Sigmoid colon (tissue), 7 donors: ENCODE results near the gene ALG8. TPM values are rescaled to one million over a fixed set of nuclear protein-coding genes. Genes with fewer than 3 reads are reported as not detected.
A peak's percentile ranks its signal among the peaks of the same experiment; 100 is the strongest.

Experiments
- DNase-seq: peaks from one replicate; pipeline ENCODE4 v3.0.0-alpha.2; 2019
- H3K27ac ChIP-seq, 4 donors: fragments of 200-600 bp; sonication (generic); one replicate each; pipeline ENCODE4 v1.5.1; 2016 to 2019; ENCODE audit warnings: mild to moderate bottlenecking in 1 of 4
- H3K27me3 ChIP-seq, 3 donors: fragments of 200-600 bp; sonication (generic); one replicate each; pipeline ENCODE4 v1.5.1; 2019; ENCODE audit warnings: mild to moderate bottlenecking in 1 of 3
- H3K36me3 ChIP-seq, 4 donors: fragments of 200-600 bp; sonication (generic); one replicate each; pipeline ENCODE4 v1.5.1; 2016 to 2019
- H3K4me1 ChIP-seq, 4 donors: fragments of 200-600 bp; sonication (generic); one replicate each; pipeline ENCODE4 v1.5.1; 2017 to 2019
- H3K4me3 ChIP-seq, 4 donors: fragments of 200-600 bp; sonication (generic); one replicate each; pipeline ENCODE4 v1.5.1; 2017 to 2019; ENCODE audit warnings: mild to moderate bottlenecking in 2 of 4, moderate library complexity in 1 of 4
- H3K9me3 ChIP-seq, 4 donors: fragments of 200-600 bp in 3 of 4; sonication (generic) in 3 of 4; one replicate each; pipeline versions ENCODE4 v1.5.1 to v1.6.1; 2013 to 2019
- EP300 ChIP-seq, 4 donors: sonication (generic); formaldehyde crosslinking; IDR thresholded peaks; one replicate each; pipeline ENCODE4 v1.6.1; 2017; ENCODE audit warnings: antibody characterized with exemption in 4 of 4
- POLR2A ChIP-seq, 2 donors: fragments of 450-650 bp; IDR thresholded peaks; one replicate each; pipeline ENCODE4 v1.6.1; 2016; ENCODE audit warnings: antibody characterized with exemption in 2 of 2, mild to moderate bottlenecking in 2 of 2, moderate library complexity in 2 of 2
- POLR2AphosphoS5 ChIP-seq, 4 donors: sonication (generic); formaldehyde crosslinking; IDR thresholded peaks; one replicate each; pipeline ENCODE4 v1.6.1; 2017; ENCODE audit warnings: antibody characterized with exemption in 4 of 4
- WGBS, 2 donors: extraction: QIAGEN DNeasy Blood & Tissue Kit; methylation state at CpG; one replicate each; pipeline ENCODE4 v1.1.7; 2013; 5-methylcytosine and 5-hydroxymethylcytosine counted together
- intact Hi-C: fragments of 100-400 bp; cut with DNase I; formaldehyde crosslinking; loops from one replicate; pipeline ENCODE4 v1.15.1; 2023
- polyA plus RNA-seq, 3 donors: library from polyadenylated mRNA; stranded (reverse); fragments of 200-250 nt; gene quantifications; one replicate each; pipeline ENCODE4 v1.2.3, GENCODE V29; 2013
- total RNA-seq, 4 donors: library from RNA; depleted of rRNA; stranded (reverse); fragments of >200 nt; gene quantifications; one replicate each; pipeline ENCODE4 v1.1.0, GENCODE V29; 2016
- TF ChIP-seq, protein P1 (sequence below), 4 experiments: fragments of 450-650 bp in 3 of 4; fragments of 200-600 bp in 1 of 4; IDR thresholded peaks; one replicate each; pipeline ENCODE4 v1.5.1; 2016 to 2019; ENCODE audit warnings: antibody characterized with exemption in 4 of 4, mild to moderate bottlenecking in 3 of 4, moderate library complexity in 2 of 4
- donor health status: healthy with polysubstance abuse.
- donor health status: Bipolar disorder and iron deficiency.
- donor health status: healthy.

The ALG8 gene
- total and polyA plus RNA-seq, 7 donors = 13.2 to 26.4 (median 22.4) TPM

DNA sequence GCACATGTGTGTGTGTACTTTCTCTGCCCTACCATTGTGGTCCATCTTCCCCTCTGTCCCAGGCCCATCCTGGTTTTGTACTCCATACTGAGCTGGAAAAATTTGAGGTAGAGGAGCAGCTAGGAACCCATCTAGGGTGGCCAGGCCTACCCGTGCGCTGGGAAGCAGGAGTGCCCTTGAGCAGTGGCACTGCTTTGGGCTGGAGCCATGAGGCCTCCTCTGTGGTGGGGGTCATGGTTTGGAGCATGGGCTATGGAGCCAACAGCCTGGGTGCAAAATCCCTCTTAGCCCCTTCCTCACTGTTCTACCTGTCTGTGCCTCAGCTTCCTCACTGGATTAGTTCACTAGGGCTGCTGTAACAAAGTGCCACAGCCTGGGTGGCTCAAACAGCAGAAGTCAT lies 21.9 kb upstream of the ALG8 start:
- peaks cover 0 to 73% (median 59%) of the 10 kb centered on the region in 4 donors for H3K4me1 ChIP-seq
- TF ChIP-seq POLR2A (IDR thresholded peaks at IDR 0.05) = no peak
- no peak for TF ChIP-seq POLR2AphosphoS5 (IDR thresholded peaks at IDR 0.05)
- TF ChIP-seq, protein P1, sequence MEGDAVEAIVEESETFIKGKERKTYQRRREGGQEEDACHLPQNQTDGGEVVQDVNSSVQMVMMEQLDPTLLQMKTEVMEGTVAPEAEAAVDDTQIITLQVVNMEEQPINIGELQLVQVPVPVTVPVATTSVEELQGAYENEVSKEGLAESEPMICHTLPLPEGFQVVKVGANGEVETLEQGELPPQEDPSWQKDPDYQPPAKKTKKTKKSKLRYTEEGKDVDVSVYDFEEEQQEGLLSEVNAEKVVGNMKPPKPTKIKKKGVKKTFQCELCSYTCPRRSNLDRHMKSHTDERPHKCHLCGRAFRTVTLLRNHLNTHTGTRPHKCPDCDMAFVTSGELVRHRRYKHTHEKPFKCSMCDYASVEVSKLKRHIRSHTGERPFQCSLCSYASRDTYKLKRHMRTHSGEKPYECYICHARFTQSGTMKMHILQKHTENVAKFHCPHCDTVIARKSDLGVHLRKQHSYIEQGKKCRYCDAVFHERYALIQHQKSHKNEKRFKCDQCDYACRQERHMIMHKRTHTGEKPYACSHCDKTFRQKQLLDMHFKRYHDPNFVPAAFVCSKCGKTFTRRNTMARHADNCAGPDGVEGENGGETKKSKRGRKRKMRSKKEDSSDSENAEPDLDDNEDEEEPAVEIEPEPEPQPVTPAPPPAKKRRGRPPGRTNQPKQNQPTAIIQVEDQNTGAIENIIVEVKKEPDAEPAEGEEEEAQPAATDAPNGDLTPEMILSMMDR (IDR thresholded peaks at IDR 0.05) = no peak
- no peak for TF ChIP-seq EP300 (IDR thresholded peaks at IDR 0.05)

DNA sequence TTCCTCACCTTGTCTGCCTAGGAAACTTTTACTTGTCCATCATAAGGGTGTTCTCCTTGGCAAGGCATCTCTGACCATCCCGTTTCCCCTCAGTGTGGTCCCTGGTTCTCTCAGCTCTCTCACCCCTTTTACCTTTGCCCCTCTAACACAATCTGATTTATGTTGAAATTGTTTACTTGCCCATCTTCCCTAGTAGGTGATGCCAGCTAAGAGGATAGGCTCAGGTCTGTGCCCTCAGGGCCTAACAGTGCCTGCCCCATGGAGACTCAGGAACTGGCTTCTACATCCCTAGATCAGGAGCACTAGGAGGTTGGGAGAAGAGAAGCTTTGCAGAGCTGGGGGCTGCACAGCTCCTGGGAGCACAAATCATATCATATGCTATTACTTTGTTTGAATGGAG lies 21.1 kb upstream of the ALG8 start:
- Histone ChIP-seq H3K27me3 (no peaks in the 10 kb centered on the region), H3K4me1 (peaks cover 0 to 68% (median 53%) of the 10 kb centered on the region in 4 donors), H3K27ac (peak overlapping the region in 1 of 4 donors; percentile 75), H3K4me3 (no peak overlapping the region), H3K9me3 (no peaks in the 10 kb centered on the region), H3K36me3 (no peaks in the 10 kb centered on the region)
- no peak for DNase-seq
- intact Hi-C loops = loop anchor here (10.0 kb wide), 1 partner anchor 154 kb away; no protein-coding TSS in a partner anchor
- TF ChIP-seq EP300 (IDR thresholded peaks at IDR 0.05) = no peak
- TF ChIP-seq POLR2A (IDR thresholded peaks at IDR 0.05) = no peak
- no peak for TF ChIP-seq POLR2AphosphoS5 (IDR thresholded peaks at IDR 0.05)
- 92 to 95% methylated on average over 1 of the region's 1 CpG for WGBS, 2 donors

More for the DNA sequence above, 21.9 kb upstream of the ALG8 start:
- Histone ChIP-seq H3K36me3 (no peaks in the 10 kb centered on the region), H3K27me3 (no peaks in the 10 kb centered on the region), H3K4me3 (no peak overlapping the region), H3K27ac (peak overlapping the region; percentile 1 to 75 (median 38)), H3K9me3 (no peaks in the 10 kb centered on the region)
- intact Hi-C loops = loop anchor here (10.0 kb wide), 1 partner anchor 153 kb away; no protein-coding TSS in a partner anchor
- no peak for DNase-seq
- 76 to 96% methylated on average over 2 of the region's 2 CpGs for WGBS, 2 donors

- no peak overlapping the region for H3K4me3 ChIP-seq
- intact Hi-C loops = no loop called here
- H3K27me3 ChIP-seq = no peaks in the 10 kb centered on the region
- peak overlapping the region; percentile 22 to 75 (median 44) for H3K27ac ChIP-seq
- WGBS, 2 donors = 66 to 80% methylated on average over 6 of the region's 6 CpGs
- peaks cover 0 to 63% (median 49%) of the 10 kb centered on the region in 4 donors for H3K4me1 ChIP-seq
- DNase-seq = peak; percentile 82
- H3K9me3 ChIP-seq = no peaks in the 10 kb centered on the region
- TF ChIP-seq, protein P1 (IDR thresholded peaks at IDR 0.05) = no peak
- no peak for TF ChIP-seq EP300 (IDR thresholded peaks at IDR 0.05)
- peak in 2 of 4 donors; percentile 35 to 40 for TF ChIP-seq POLR2AphosphoS5 (IDR thresholded peaks at IDR 0.05)
- TF ChIP-seq POLR2A (IDR thresholded peaks at IDR 0.05) = no peak
- H3K36me3 ChIP-seq = no peaks in the 10 kb centered on the region
Observed at GRCh38 chr11:78158987-78159652, 19.7 kb upstream of the ALG8 start.

- intact Hi-C loops = no loop called here
- TF ChIP-seq POLR2AphosphoS5 (IDR thresholded peaks at IDR 0.05) (no peak), EP300 (IDR thresholded peaks at IDR 0.05) (no peak), POLR2A (IDR thresholded peaks at IDR 0.05) (no peak)
- TF ChIP-seq, protein P1 (IDR thresholded peaks at IDR 0.05) = no peak
Observed at GRCh38 chr11:78156127-78156844, 16.9 kb upstream of the ALG8 start.

GRCh38 chr11:78151804-78152203 lies 12.4 kb upstream of the ALG8 start:
- intact Hi-C loops = no loop called here
- TF ChIP-seq, protein P1 (IDR thresholded peaks at IDR 0.05) = no peak
- peak in 1 of 4 donors; percentile 7 for TF ChIP-seq POLR2AphosphoS5 (IDR thresholded peaks at IDR 0.05)
- no peak overlapping the region for H3K4me3 ChIP-seq

More at GRCh38 chr11:78156127-78156844, 16.9 kb upstream of the ALG8 start:
- no peaks in the 10 kb centered on the region for H3K9me3 ChIP-seq
- peak overlapping the region in 1 of 4 donors; percentile 15 for H3K27ac ChIP-seq
- H3K4me3 ChIP-seq = no peak overlapping the region
- peaks cover 0 to 43% (median 23%) of the 10 kb centered on the region in 4 donors for H3K4me1 ChIP-seq
- 60 to 66% methylated on average over 6 of the region's 6 CpGs for WGBS, 2 donors
- no peaks in the 10 kb centered on the region for H3K27me3 ChIP-seq
- DNase-seq = no peak
- H3K36me3 ChIP-seq = no peaks in the 10 kb centered on the region

More at GRCh38 chr11:78151804-78152203, 12.4 kb upstream of the ALG8 start:
- H3K36me3 ChIP-seq = no peaks in the 10 kb centered on the region
- peaks cover 0 to 21% (median 8%) of the 10 kb centered on the region in 4 donors for H3K4me1 ChIP-seq
- no peaks in the 10 kb centered on the region for H3K9me3 ChIP-seq
- H3K27me3 ChIP-seq = no peaks in the 10 kb centered on the region
- H3K27ac ChIP-seq = no peak overlapping the region
- no peak for DNase-seq
